ENCODE measurements around the gene EPS8L1.

Gene EPS8L1

GRCh38 chr19:55115446-55116065, 39.9 kb downstream of the EPS8L1 start:
- DNase-seq (ENCODE audit: low spot score), result no peak

GRCh38 chr19:55116232-55116858, 40.7 kb downstream of the EPS8L1 start:
- peak; percentile 64 for DNase-seq (ENCODE audit: low spot score)

- DNase-seq (ENCODE audit: low spot score), result no peak
Observed at GRCh38 chr19:55116859-55117662, 41.4 kb downstream of the EPS8L1 start, which contains the start of gene PPP1R12C. PPP1R12C (minus strand) TSS chr19:55117637; CDS start chr19:55117543, 94 bp downstream.

GRCh38 chr19:55117663-55118391, 42.2 kb downstream of the EPS8L1 start:
- DNase-seq (ENCODE audit: low spot score), result peak; percentile 99

GRCh38 chr19:55118401-55118991, 42.8 kb downstream of the EPS8L1 start:
- DNase-seq (ENCODE audit: low spot score), result peak; percentile 87

- DNase-seq (ENCODE audit: low spot score), result no peak
Observed at GRCh38 chr19:55119053-55119452, 43.4 kb downstream of the EPS8L1 start.

- no peak for DNase-seq (ENCODE audit: low spot score)
Observed at GRCh38 chr19:55131421-55131820, 55.8 kb downstream of the EPS8L1 start.

GRCh38 chr19:55132453-55133129, 56.9 kb downstream of the EPS8L1 start:
- no peak for DNase-seq (ENCODE audit: low spot score)

GRCh38 chr19:55133639-55134444, 58.2 kb downstream of the EPS8L1 start:
- no peak for DNase-seq (ENCODE audit: low spot score)

GRCh38 chr19:55134736-55135135, 59.1 kb downstream of the EPS8L1 start:
- DNase-seq (ENCODE audit: low spot score), result no peak

GRCh38 chr19:55136399-55137102, 60.9 kb downstream of the EPS8L1 start:
- DNase-seq (ENCODE audit: low spot score), result no peak

Data from putamen (tissue), 1 donor.